ENCODE results near the gene WDR45B.

WDR45B gene

GRCh38 chr17:82605939-82606600, 42.2 kb downstream of the WDR45B start:
- H3K27me3 ChIP-seq (ENCODE audit: low read length) = no peaks in the 10 kb centered on the region
- H3F3A ChIP-seq (ENCODE audit: insufficient read depth) = peaks cover 5% of the 10 kb centered on the region
- H4K20me1 ChIP-seq (ENCODE audit: low read depth, low read length) = no peaks in the 10 kb centered on the region
- H3K9me3 ChIP-seq (ENCODE audit: insufficient read depth, low read length) = no peaks in the 10 kb centered on the region
- TF ChIP-seq CTCF (IDR thresholded peaks at IDR 0.05; ENCODE audit: insufficient read depth, low read length, poor library complexity, severe bottlenecking) (no peak), EZH2phosphoT487 (conservative IDR thresholded peaks at IDR 0.05; ENCODE audit: low read length) (no peak)
- H3K36me3 ChIP-seq (ENCODE audit: low read length) = peaks cover 8% of the 10 kb centered on the region; the same call in 1 of the 2 replicates
- no peak overlapping the region for H3K4me3 ChIP-seq (ENCODE audit: insufficient read depth, low read length, poor library complexity, severe bottlenecking)
- H3K4me2 ChIP-seq (ENCODE audit: low read depth, low read length, poor library complexity, severe bottlenecking) = no peak overlapping the region
- no peak overlapping the region for H3K27ac ChIP-seq (ENCODE audit: low read depth, low read length)
- no peaks in the 10 kb centered on the region for H3K9me2 ChIP-seq (replicated peaks; ENCODE audit: insufficient read depth, low read length)
- no peak overlapping the region for H2AFZ ChIP-seq (ENCODE audit: low read depth, low read length, severe bottlenecking)
- H3K79me2 ChIP-seq (ENCODE audit: insufficient read depth, low read length) = no peaks in the 10 kb centered on the region
- no peak overlapping the region for H3K9ac ChIP-seq (ENCODE audit: low read length)

- H3K79me2 ChIP-seq (ENCODE audit: insufficient read depth, low read length) = no peaks in the 10 kb centered on the region
- no peak overlapping the region for H3K4me2 ChIP-seq (ENCODE audit: low read depth, low read length, poor library complexity, severe bottlenecking)
- H3K9me3 ChIP-seq (ENCODE audit: insufficient read depth, low read length) = no peaks in the 10 kb centered on the region
- H3F3A ChIP-seq (ENCODE audit: insufficient read depth) = peaks cover 4% of the 10 kb centered on the region
- no peak overlapping the region for H2AFZ ChIP-seq (ENCODE audit: low read depth, low read length, severe bottlenecking)
- no peak for TF ChIP-seq EZH2phosphoT487 (conservative IDR thresholded peaks at IDR 0.05; ENCODE audit: low read length)
- no peak for TF ChIP-seq CTCF (IDR thresholded peaks at IDR 0.05; ENCODE audit: insufficient read depth, low read length, poor library complexity, severe bottlenecking)
- H3K36me3 ChIP-seq (ENCODE audit: low read length) = peaks cover 8% of the 10 kb centered on the region; the same call in 1 of the 2 replicates
- H3K9ac ChIP-seq (ENCODE audit: low read length) = no peak overlapping the region
- H3K27ac ChIP-seq (ENCODE audit: low read depth, low read length) = no peak overlapping the region
- H3K9me2 ChIP-seq (replicated peaks; ENCODE audit: insufficient read depth, low read length) = no peaks in the 10 kb centered on the region
- H4K20me1 ChIP-seq (ENCODE audit: low read depth, low read length) = no peaks in the 10 kb centered on the region
- H3K27me3 ChIP-seq (ENCODE audit: low read length) = no peaks in the 10 kb centered on the region
- H3K4me3 ChIP-seq (ENCODE audit: insufficient read depth, low read length, poor library complexity, severe bottlenecking) = no peak overlapping the region
Observed at GRCh38 chr17:82604532-82604931, 43.7 kb downstream of the WDR45B start.

- no peaks in the 10 kb centered on the region for H4K20me1 ChIP-seq (ENCODE audit: low read depth, low read length)
- no peaks in the 10 kb centered on the region for H3K79me2 ChIP-seq (ENCODE audit: insufficient read depth, low read length)
- H3F3A ChIP-seq (ENCODE audit: insufficient read depth) = no peaks in the 10 kb centered on the region
- no peaks in the 10 kb centered on the region for H3K9me2 ChIP-seq (replicated peaks; ENCODE audit: insufficient read depth, low read length)
- peaks cover 8% of the 10 kb centered on the region; the same call in 1 of the 2 replicates for H3K36me3 ChIP-seq (ENCODE audit: low read length)
- no peak overlapping the region for H3K4me2 ChIP-seq (ENCODE audit: low read depth, low read length, poor library complexity, severe bottlenecking)
- no peaks in the 10 kb centered on the region for H3K9me3 ChIP-seq (ENCODE audit: insufficient read depth, low read length)
- H2AFZ ChIP-seq (ENCODE audit: low read depth, low read length, severe bottlenecking) = no peak overlapping the region
- no peaks in the 10 kb centered on the region for H3K27me3 ChIP-seq (ENCODE audit: low read length)
- no peak overlapping the region for H3K27ac ChIP-seq (ENCODE audit: low read depth, low read length)
- H3K9ac ChIP-seq (ENCODE audit: low read length) = no peak overlapping the region
- TF ChIP-seq EZH2phosphoT487 (conservative IDR thresholded peaks at IDR 0.05; ENCODE audit: low read length) = no peak
- TF ChIP-seq CTCF (IDR thresholded peaks at IDR 0.05; ENCODE audit: insufficient read depth, low read length, poor library complexity, severe bottlenecking) = no peak
- H3K4me3 ChIP-seq (ENCODE audit: insufficient read depth, low read length, poor library complexity, severe bottlenecking) = no peak overlapping the region
Observed at GRCh38 chr17:82603981-82604448, 44.2 kb downstream of the WDR45B start.

Data from SU-DHL-6 (cell line).